NCI-H1105 (cell line): ENCODE measurements around the gene KBTBD2.
"Not testable (repeated sequence)": the region's sequence is repeated elsewhere in the genome, so short reads cannot be mapped to it uniquely, and the experiment has no call there.

Experiments used
- DNase-seq: peaks from one replicate; lab custom pipeline; 2025; lab: John Stamatoyannopoulos, UW

Gene KBTBD2

GRCh38 chr7:32855837-32856775 is 35.5 kb downstream of the KBTBD2 start:
- not testable (repeated sequence) for DNase-seq

- DNase-seq: not testable (repeated sequence)
These were observed 40.9 kb downstream of the KBTBD2 start for GRCh38 chr7:32850654-32851053.

GRCh38 chr7:32848655-32849054 is 42.9 kb downstream of the KBTBD2 start:
- DNase-seq: not testable (repeated sequence)

GRCh38 chr7:32846630-32847225 is 44.8 kb downstream of the KBTBD2 start:
- DNase-seq: peak; percentile 26

GRCh38 chr7:32844748-32845147 is 46.8 kb downstream of the KBTBD2 start:
- not testable (repeated sequence) for DNase-seq

- not testable (repeated sequence) for DNase-seq
These were observed 47.8 kb downstream of the KBTBD2 start for GRCh38 chr7:32843763-32844162.

GRCh38 chr7:32839846-32840245 is 51.7 kb downstream of the KBTBD2 start:
- DNase-seq: not testable (repeated sequence)

- DNase-seq: not testable (repeated sequence)
These were observed 62.4 kb downstream of the KBTBD2 start for GRCh38 chr7:32828996-32829752.
